Measurements from ENCODE around the gene HNRNPA3. TPM values are rescaled to one million over a fixed set of nuclear protein-coding genes. Genes with fewer than 3 reads are reported as not detected.

HNRNPA3 gene
- total RNA-seq, 1 experiment from 2014 or later = 328 TPM

DNA sequence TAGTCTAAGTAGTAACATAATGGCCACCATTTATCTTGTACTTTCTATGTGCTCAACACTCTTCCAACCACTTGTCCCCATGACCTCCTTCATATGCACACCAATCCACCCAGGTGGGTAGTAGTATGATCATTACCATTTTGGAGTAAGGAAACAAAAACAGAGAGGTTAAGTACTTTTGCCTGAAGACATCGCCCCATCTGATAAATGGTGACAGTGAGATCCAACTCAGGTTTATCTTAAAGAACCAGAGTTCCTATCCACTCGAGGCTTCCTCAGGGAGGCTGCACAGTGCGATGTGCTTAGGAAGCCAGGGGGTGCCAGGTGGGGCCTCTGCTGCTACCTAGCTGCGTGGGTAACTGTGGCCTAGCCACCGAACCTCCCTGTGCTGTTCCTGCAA is 37.9 kb downstream of the HNRNPA3 start:
- H3K4me1 ChIP-seq (ENCODE audit: control insufficient read depth in 1 of 2, insufficient read depth in 2 of 2, low read length in 2 of 2) = peaks cover 56 to 92% of the 10 kb centered on the region in 2 experiments

GRCh38 chr2:177251165-177251542 is 38.6 kb downstream of the HNRNPA3 start:
- CTCF ChIA-PET = interaction anchor here (1.9 kb wide), 1 partner anchor 12 kb away, joined by 4 read pairs; no protein-coding TSS in a partner anchor
- intact Hi-C loops (cut with micrococcal nuclease) = no loop called here
- peaks cover 58 to 92% of the 10 kb centered on the region in 2 experiments for H3K4me1 ChIP-seq (ENCODE audit: control insufficient read depth in 1 of 2, insufficient read depth in 2 of 2, low read length in 2 of 2)

More for the DNA sequence above, 37.9 kb downstream of the HNRNPA3 start:
- peaks cover 26% of the 10 kb centered on the region; the same call in 1 of the 2 replicates for H4K20me1 ChIP-seq (ENCODE audit: insufficient read depth)
- CTCF ChIA-PET = no interaction called here
- POLR2A ChIA-PET = interaction anchor here (1.1 kb wide), 1 partner anchor 38 kb away, joined by 3 read pairs; the partner anchor contains the start of gene HNRNPA3
- H3K9me3 ChIP-seq (ENCODE audit: control insufficient read depth in 1 of 2, insufficient read depth in 1 of 2, low read depth in 1 of 2, low read length in 2 of 2) = no peaks in the 10 kb centered on the region
- DNase-seq (ENCODE audit: low read depth, low spot score) = no peak
- RAD21 ChIA-PET (ENCODE audit: low non-redundant PET in 1 of 2, low total read pairs in 2 of 2, uncharacterized antibody in 2 of 2, unreplicated experiment in 2 of 2) = no interaction called here
- no peak overlapping the region for H3K27ac ChIP-seq (ENCODE audit: low read depth, low read length)
- no peaks in the 10 kb centered on the region for H3K9me2 ChIP-seq (ENCODE audit: insufficient read depth)
- H3K9ac ChIP-seq (ENCODE audit: low read length) = no peak overlapping the region
- peaks cover 100% of the 10 kb centered on the region for H3K79me2 ChIP-seq (ENCODE audit: insufficient read depth, low read length)
- intact Hi-C loops (cut with micrococcal nuclease) = no loop called here
- H3K4me2 ChIP-seq (ENCODE audit: low read length) = no peak overlapping the region
- no peaks in the 10 kb centered on the region for H3K36me3 ChIP-seq (ENCODE audit: control insufficient read depth in 1 of 2, insufficient read depth in 2 of 2, low read length in 2 of 2)
- no TSS peak for BruUV-seq (replicated peaks)
- ATAC-seq = no peak
- no peak overlapping the region for H3K4me3 ChIP-seq (replicated peaks in 1 of 2; ENCODE audit: low read depth in 1 of 2, low read length in 2 of 2)
- no peaks in the 10 kb centered on the region for H3K27me3 ChIP-seq (ENCODE audit: insufficient read depth, low read length)
- H2AFZ ChIP-seq (ENCODE audit: low read depth, low read length, poor library complexity, severe bottlenecking) = no peak overlapping the region
- TF ChIP-seq JUND (IDR thresholded peaks at IDR 0.05) (no peak), ZBTB33 (IDR thresholded peaks at IDR 0.05; ENCODE audit: extremely low read depth, insufficient replicate concordance, low read length) (no peak)
- TF ChIP-seq, protein P1, sequence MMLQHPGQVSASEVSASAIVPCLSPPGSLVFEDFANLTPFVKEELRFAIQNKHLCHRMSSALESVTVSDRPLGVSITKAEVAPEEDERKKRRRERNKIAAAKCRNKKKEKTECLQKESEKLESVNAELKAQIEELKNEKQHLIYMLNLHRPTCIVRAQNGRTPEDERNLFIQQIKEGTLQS (IDR thresholded peaks at IDR 0.05) = no peak

More at GRCh38 chr2:177251165-177251542, 38.6 kb downstream of the HNRNPA3 start:
- no TSS peak for BruUV-seq (replicated peaks)
- Histone ChIP-seq H3K9ac (ENCODE audit: low read length) (no peak overlapping the region), H2AFZ (ENCODE audit: low read depth, low read length, poor library complexity, severe bottlenecking) (no peak overlapping the region), H3K9me3 (ENCODE audit: control insufficient read depth in 1 of 2, insufficient read depth in 1 of 2, low read depth in 1 of 2, low read length in 2 of 2) (no peaks in the 10 kb centered on the region), H3K27ac (ENCODE audit: low read depth, low read length) (no peak overlapping the region), H3K4me2 (ENCODE audit: low read length) (no peak overlapping the region), H3K4me3 (replicated peaks in 1 of 2; ENCODE audit: low read depth in 1 of 2, low read length in 2 of 2) (no peak overlapping the region), H4K20me1 (ENCODE audit: insufficient read depth) (peaks cover 33% of the 10 kb centered on the region; the same call in 1 of the 2 replicates), H3K27me3 (ENCODE audit: insufficient read depth, low read length) (no peaks in the 10 kb centered on the region), H3K36me3 (ENCODE audit: control insufficient read depth in 1 of 2, insufficient read depth in 2 of 2, low read length in 2 of 2) (no peaks in the 10 kb centered on the region), H3K79me2 (ENCODE audit: insufficient read depth, low read length) (peaks cover 100% of the 10 kb centered on the region), H3K9me2 (ENCODE audit: insufficient read depth) (no peaks in the 10 kb centered on the region)
- ChIA-PET POLR2A (interaction anchor here (1.1 kb wide), 1 partner anchor 39 kb away, joined by 3 read pairs; the partner anchor contains the start of gene HNRNPA3), RAD21 (ENCODE audit: low non-redundant PET in 1 of 2, low total read pairs in 2 of 2, uncharacterized antibody in 2 of 2, unreplicated experiment in 2 of 2) (no interaction called here)
- 0 out of 2 replicates have a peak, but pooled peaks have one; percentile 21 for TF ChIP-seq POLR2AphosphoS5 (IDR thresholded peaks at IDR 0.05; ENCODE audit: low read depth, low read length)
- TF ChIP-seq, protein P1 (IDR thresholded peaks at IDR 0.05) = no peak
- DNase-seq (ENCODE audit: low read depth, low spot score) (no peak), ATAC-seq (no peak)
